Measurements from ENCODE around the gene KRCC1. TPM values are rescaled to one million over a fixed set of nuclear protein-coding genes. Genes with fewer than 3 reads are reported as not detected.
A peak's percentile ranks its signal among the peaks of the same experiment; 100 is the strongest.
"Not testable (repeated sequence)": the region's sequence is repeated elsewhere in the genome, so short reads cannot be mapped to it uniquely, and the experiment has no call there.

The KRCC1 gene
- polyA plus RNA-seq, 2 of the 4 experiments (the other 2 are of a cell fraction), result 16.2 to 49.0 TPM

GRCh38 chr2:88019985-88020384 is 35.6 kb downstream of the KRCC1 start (continued):
- no peak for TF ChIP-seq RAD21 (conservative IDR thresholded peaks at IDR 0.05 in 1 of 2, IDR thresholded peaks at IDR 0.05 in 1 of 2)
- no peak for TF ChIP-seq ESRRA (IDR thresholded peaks at IDR 0.05; ENCODE audit: borderline replicate concordance, low read length)

DNA sequence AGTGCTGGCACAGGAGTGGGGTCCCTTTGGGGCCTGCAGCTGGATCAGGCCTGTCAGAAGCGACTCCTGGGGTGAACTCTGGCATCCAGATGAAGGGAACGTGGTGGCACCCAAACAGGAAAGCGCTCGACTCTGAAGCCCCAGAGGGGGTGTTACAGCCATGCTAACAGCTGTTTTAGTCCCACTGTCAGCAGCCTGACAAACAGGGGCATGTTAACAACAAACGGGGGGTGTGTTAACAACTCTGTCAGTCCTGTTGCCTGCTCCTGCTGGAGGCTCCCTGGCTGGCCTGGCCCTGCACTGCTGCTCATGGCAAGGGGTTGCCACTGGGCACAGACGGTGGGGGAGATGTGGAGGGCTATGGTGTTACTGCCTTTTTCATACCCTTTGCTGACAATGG is 36.7 kb downstream of the KRCC1 start:
- Histone ChIP-seq H3K4me3 (no peak overlapping the region), H3K27ac (no peak overlapping the region), H3K9me3 (no peaks in the 10 kb centered on the region), H3K4me1 (peaks cover 12% of the 10 kb centered on the region), H3K4me2 (no peak overlapping the region)
- ChIA-PET CTCF (interaction anchor here (1.7 kb wide), 1 partner anchor 12 kb away, joined by 5 read pairs; no protein-coding TSS in a partner anchor), POLR2A (no interaction called here)
- WGBS (ENCODE audit: missing lambda C conversion rate), result 81% methylated on average over 6 of the region's 6 CpGs
- DNase-seq (ENCODE audit: low read depth in 1 of 2, low spot score in 1 of 2) (no peak), FAIRE-seq (no peak), ATAC-seq (no peak)
- no peak for TF ChIP-seq FOXS1 (CRISPR knock-in tag; IDR thresholded peaks at IDR 0.05)
- TF ChIP-seq NFE2L2 (conservative IDR thresholded peaks at IDR 0.05; ENCODE audit: low read length), result no peak
- no peak for TF ChIP-seq RFX5 (IDR thresholded peaks at IDR 0.05)
- no peak for TF ChIP-seq HES2 (IDR thresholded peaks at IDR 0.05)
- no peak for TF ChIP-seq ZSCAN20 (CRISPR knock-in tag; IDR thresholded peaks at IDR 0.05)
- no peak for TF ChIP-seq JUNB (IDR thresholded peaks at IDR 0.05)
- TF ChIP-seq CHD2 (IDR thresholded peaks at IDR 0.05; ENCODE audit: low read length, partially characterized antibody), result no peak
- TF ChIP-seq TP53 (CRISPR knock-in tag; IDR thresholded peaks at IDR 0.05), result no peak
- TF ChIP-seq SMC3 (IDR thresholded peaks at IDR 0.05), result no peak
- TF ChIP-seq HOXB5 (CRISPR knock-in tag; IDR thresholded peaks at IDR 0.05), result no peak
- no peak for TF ChIP-seq BHLHE40 (IDR thresholded peaks at IDR 0.05; ENCODE audit: low read depth, low read length)
- TF ChIP-seq ESRRA (IDR thresholded peaks at IDR 0.05; ENCODE audit: borderline replicate concordance, low read length), result no peak
- no peak for TF ChIP-seq NR3C1 (IDR thresholded peaks at IDR 0.05)
- TF ChIP-seq FOSL2 (IDR thresholded peaks at IDR 0.05), result no peak
- TF ChIP-seq FOSL2 (CRISPR knock-in tag; IDR thresholded peaks at IDR 0.05), result no peak
- no peak for TF ChIP-seq PHF8 (IDR thresholded peaks at IDR 0.05; ENCODE audit: borderline replicate concordance, low read depth)
- no peak for TF ChIP-seq NPAS2 (CRISPR knock-in tag; IDR thresholded peaks at IDR 0.05; ENCODE audit: borderline replicate concordance)

DNA sequence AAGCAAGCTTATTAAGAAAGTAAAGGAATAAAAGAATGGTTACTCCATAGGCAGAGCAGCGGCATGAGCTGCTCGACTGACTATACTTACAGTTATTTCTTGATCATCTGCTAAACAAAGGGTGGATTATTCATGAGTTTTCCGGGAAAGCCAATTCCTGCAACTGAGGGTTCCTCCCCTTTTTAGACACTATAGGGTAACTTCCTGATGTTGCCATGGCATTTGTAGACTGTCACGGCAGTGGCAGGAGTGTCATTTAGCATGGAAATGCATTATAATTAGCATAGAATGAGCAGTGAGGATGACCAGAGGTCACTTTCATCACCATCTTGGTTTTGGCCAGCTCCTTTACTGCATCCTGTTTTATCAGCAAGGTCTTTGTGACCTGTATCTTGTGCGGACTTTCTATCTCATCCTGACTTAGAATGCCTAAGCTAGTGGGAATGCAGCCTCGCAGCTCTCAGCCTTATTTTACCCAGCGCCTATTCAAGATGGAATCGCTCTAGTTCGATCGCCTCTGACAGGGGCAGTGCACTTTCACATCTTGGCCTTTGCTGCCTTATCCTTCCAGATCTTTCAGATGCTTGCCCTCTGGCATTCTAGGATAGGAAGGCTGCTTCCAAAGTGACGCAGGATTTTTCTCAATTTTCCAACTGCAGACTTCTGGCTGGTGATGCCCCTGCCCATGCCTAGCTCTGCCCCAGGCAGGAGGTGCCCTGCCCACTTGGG is 37.3 kb downstream of the KRCC1 start:
- H3K4me2 ChIP-seq; DNase-seq (ENCODE audit: low read depth in 1 of 2, low spot score in 1 of 2); POLR2A ChIA-PET; CTCF ChIA-PET; H3K9me3 ChIP-seq; H3K4me3 ChIP-seq; H3K27ac ChIP-seq; ATAC-seq; FAIRE-seq: not testable (repeated sequence)
- WGBS (ENCODE audit: missing lambda C conversion rate), result 95% methylated on average over 11 of the region's 11 CpGs
- H3K4me1 ChIP-seq, result peaks cover 12% of the 10 kb centered on the region

GRCh38 chr2:88017780-88018038 is 37.9 kb downstream of the KRCC1 start:
- POLR2A ChIA-PET, result interaction anchor here (2.1 kb wide), 1 partner anchor 37 kb away, joined by 11 read pairs; no protein-coding TSS in a partner anchor
- CTCF ChIA-PET, result interaction anchor here (1.4 kb wide), 1 partner anchor 142 kb away, joined by 4 read pairs; no protein-coding TSS in a partner anchor
- Histone ChIP-seq H3K4me1 (peaks cover 12% of the 10 kb centered on the region), H3K4me2 (peak overlapping the region; percentile 88), H3K4me3 (peak overlapping the region; percentile 65; the same call in 2 of the 3 replicates), H3K27ac (peak overlapping the region; percentile 90 to 95; a peak in 5 of 6 replicates)
- 87% methylated on average over 2 of the region's 2 CpGs for WGBS (ENCODE audit: missing lambda C conversion rate)
- not testable (repeated sequence) for FAIRE-seq; ATAC-seq; H3K9me3 ChIP-seq; DNase-seq (ENCODE audit: low read depth in 1 of 2, low spot score in 1 of 2)

All from A549 (cell line).